ENCODE results near the gene KIZ. TPM values are rescaled to one million over a fixed set of nuclear protein-coding genes. Genes with fewer than 3 reads are reported as not detected.

Gene KIZ
- total RNA-seq, 1 donor from 2014 or later, result 21.1 TPM

DNA sequence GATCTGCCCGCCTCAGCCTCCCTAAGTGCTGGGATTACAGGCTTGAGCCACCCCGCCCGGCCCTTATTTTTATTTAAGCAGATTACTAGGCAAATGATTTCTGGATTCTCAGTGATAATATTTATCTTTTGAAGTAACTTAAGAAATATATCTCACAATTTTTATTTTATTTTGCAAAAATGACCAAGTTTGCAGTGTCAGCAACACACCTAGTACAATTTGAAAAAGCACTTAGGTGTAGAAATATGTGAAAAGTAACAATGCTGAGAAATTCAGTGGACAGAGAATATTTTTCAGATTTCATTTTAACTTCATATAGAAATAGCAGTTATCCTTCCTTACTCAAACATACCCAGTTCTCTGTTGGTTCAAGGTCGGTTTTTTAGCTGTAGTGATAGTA lies 98.3 kb downstream of the KIZ start:
- no peak for DNase-seq (ENCODE audit: low spot score in 2 of 2, unreplicated experiment in 2 of 2)
- TF ChIP-seq, protein P1, sequence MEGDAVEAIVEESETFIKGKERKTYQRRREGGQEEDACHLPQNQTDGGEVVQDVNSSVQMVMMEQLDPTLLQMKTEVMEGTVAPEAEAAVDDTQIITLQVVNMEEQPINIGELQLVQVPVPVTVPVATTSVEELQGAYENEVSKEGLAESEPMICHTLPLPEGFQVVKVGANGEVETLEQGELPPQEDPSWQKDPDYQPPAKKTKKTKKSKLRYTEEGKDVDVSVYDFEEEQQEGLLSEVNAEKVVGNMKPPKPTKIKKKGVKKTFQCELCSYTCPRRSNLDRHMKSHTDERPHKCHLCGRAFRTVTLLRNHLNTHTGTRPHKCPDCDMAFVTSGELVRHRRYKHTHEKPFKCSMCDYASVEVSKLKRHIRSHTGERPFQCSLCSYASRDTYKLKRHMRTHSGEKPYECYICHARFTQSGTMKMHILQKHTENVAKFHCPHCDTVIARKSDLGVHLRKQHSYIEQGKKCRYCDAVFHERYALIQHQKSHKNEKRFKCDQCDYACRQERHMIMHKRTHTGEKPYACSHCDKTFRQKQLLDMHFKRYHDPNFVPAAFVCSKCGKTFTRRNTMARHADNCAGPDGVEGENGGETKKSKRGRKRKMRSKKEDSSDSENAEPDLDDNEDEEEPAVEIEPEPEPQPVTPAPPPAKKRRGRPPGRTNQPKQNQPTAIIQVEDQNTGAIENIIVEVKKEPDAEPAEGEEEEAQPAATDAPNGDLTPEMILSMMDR (IDR thresholded peaks at IDR 0.05; ENCODE audit: unreplicated experiment), result no peak
- Mint-ChIP-seq H3K36me3 (peaks cover 4% of the 10 kb centered on the region), H3K4me1 (no peaks in the 10 kb centered on the region), H3K4me3 (no peak overlapping the region), H3K27ac (no peak overlapping the region), H3K9me3 (no peaks in the 10 kb centered on the region), H3K27me3 (ENCODE audit: low read depth) (no peaks in the 10 kb centered on the region)

DNA sequence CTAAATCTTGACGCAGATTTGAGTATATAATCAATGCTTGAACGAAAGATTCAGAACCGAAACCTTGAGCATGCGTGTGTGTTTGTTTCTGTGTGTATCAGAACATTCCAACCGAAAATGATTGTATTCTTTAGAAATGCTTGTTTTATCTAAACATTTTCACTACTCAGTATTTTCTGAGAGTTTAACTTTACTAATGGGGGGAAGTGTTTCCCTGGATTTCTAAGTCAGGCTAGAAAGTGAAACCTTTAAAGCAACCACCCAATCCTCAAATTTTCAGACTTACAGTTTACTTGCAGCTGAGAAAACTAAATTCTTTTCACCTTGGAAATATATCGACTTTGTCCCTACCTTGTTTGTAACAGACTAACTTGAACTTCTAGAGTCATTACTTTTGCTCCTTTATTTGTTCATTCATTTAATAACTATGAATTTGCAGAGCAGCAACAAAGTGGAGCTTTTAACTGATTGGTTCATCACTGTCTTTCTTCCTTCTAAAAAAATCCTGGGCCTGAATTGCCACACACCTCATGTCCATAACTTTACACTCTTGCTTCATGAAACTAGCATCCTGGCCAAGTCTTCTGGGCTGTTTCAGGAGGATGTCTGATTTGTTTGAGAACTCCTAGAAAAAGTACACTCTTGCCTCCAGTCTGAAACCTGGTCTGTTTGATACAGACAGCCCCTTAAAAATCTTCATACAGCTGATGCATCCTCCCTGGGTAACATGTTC lies 99.5 kb downstream of the KIZ start:
- H3K4me1 Mint-ChIP-seq, result no peaks in the 10 kb centered on the region
- H3K9me3 Mint-ChIP-seq, result no peaks in the 10 kb centered on the region
- no peaks in the 10 kb centered on the region for H3K27me3 Mint-ChIP-seq (ENCODE audit: low read depth)
- no peak overlapping the region for H3K4me3 Mint-ChIP-seq
- DNase-seq (ENCODE audit: low spot score in 2 of 2, unreplicated experiment in 2 of 2), result no peak
- TF ChIP-seq, protein P1 (IDR thresholded peaks at IDR 0.05; ENCODE audit: unreplicated experiment), result no peak
- no peak overlapping the region for H3K27ac Mint-ChIP-seq
- peaks cover 5% of the 10 kb centered on the region for H3K36me3 Mint-ChIP-seq

DNA sequence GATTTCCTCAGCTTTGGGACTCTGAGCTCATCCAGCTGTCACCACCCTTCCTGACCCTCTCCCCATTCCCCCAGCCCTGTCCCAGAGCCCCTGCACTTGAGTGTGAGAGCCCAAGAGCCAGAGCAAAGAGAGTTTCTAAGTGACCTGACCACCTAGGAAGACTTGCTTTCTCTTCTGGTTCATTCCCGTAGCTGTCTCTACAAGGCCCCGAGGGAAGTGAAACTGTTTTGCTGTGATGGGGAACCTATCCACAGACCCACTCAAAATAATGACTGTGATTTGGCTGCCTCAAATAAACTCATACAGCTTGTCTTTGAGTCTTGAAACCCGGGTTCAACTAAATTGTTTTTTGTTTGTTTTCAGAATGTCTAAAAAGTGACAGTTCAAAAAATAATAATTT lies 102.6 kb downstream of the KIZ start:
- H3K36me3 Mint-ChIP-seq, result peaks cover 6% of the 10 kb centered on the region
- DNase-seq (ENCODE audit: low spot score in 2 of 2, unreplicated experiment in 2 of 2), result no peak
- no peaks in the 10 kb centered on the region for H3K27me3 Mint-ChIP-seq (ENCODE audit: low read depth)
- no peak overlapping the region for H3K27ac Mint-ChIP-seq
- H3K4me1 Mint-ChIP-seq, result no peaks in the 10 kb centered on the region
- no peak overlapping the region for H3K4me3 Mint-ChIP-seq
- H3K9me3 Mint-ChIP-seq, result no peaks in the 10 kb centered on the region
- TF ChIP-seq, protein P1 (IDR thresholded peaks at IDR 0.05; ENCODE audit: unreplicated experiment), result no peak

DNA sequence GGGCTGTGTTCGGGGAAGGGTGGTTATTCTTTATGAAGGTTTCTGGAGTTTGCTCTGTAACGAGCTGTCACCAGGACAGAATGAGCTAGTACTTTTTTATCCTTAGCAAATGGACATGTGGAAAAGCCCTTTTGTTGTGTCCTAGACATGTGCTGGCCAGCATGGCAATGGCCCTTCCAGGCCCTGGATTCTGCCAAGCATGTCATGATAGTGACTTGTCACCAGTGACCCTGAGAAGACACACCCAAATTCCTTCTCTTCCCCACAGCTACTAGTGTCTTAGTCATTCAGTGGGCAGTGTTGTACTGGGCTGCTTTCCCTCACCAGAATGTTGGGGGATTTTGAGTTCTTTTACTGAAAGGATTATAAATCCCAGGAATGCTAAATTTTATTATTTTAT lies 103.3 kb downstream of the KIZ start:
- Mint-ChIP-seq H3K9me3 (no peaks in the 10 kb centered on the region), H3K4me1 (no peaks in the 10 kb centered on the region), H3K27ac (no peak overlapping the region), H3K36me3 (peaks cover 6% of the 10 kb centered on the region), H3K27me3 (ENCODE audit: low read depth) (no peaks in the 10 kb centered on the region), H3K4me3 (no peak overlapping the region)
- TF ChIP-seq, protein P1 (IDR thresholded peaks at IDR 0.05; ENCODE audit: unreplicated experiment), result no peak
- no peak for DNase-seq (ENCODE audit: low spot score in 2 of 2, unreplicated experiment in 2 of 2)

DNA sequence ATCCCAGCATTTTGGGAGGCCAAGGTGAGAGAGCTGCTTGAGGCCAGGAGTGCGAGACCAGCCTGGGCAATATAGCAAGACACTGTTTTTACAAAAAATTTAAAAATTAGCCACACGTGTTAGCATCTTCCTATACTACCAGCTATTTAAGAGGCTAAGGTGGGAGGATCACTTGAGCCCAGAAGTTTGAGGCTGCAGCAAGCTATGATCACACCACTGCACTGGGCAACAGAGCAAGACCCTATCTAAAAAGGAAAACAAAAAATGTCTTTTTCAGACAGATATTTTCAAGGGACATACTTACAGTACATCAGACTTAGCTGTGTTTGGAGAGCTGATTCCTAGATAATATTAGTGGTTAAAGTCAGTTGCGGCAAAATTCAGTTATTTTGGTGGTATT lies 104.3 kb downstream of the KIZ start:
- Mint-ChIP-seq H3K4me3 (no peak overlapping the region), H3K27me3 (ENCODE audit: low read depth) (no peaks in the 10 kb centered on the region)
- DNase-seq (ENCODE audit: low spot score in 2 of 2, unreplicated experiment in 2 of 2), result no peak

More for the DNA sequence above, 104.3 kb downstream of the KIZ start:
- peaks cover 6% of the 10 kb centered on the region for H3K36me3 Mint-ChIP-seq
- no peak overlapping the region for H3K27ac Mint-ChIP-seq
- no peaks in the 10 kb centered on the region for H3K4me1 Mint-ChIP-seq
- TF ChIP-seq, protein P1 (IDR thresholded peaks at IDR 0.05; ENCODE audit: unreplicated experiment), result no peak
- no peaks in the 10 kb centered on the region for H3K9me3 Mint-ChIP-seq

Measured in mesothelial cell of epicardium (in vitro differentiated cells).